HL-60/S4 treated with phorbol 12-myristate 13-acetate at 8.2 ng/mL for 4 days and 3 days (cell line): Measurements from ENCODE around the gene EHD4.

Source experiments
- in situ Hi-C: fragments of 300-500 bp; cut with MboI; formaldehyde crosslinking; loops from 2 replicates; pipeline ENCODE4 v1.15.0; 2022; ENCODE audit warnings: low sequenced_read_pairs

EHD4 gene

DNA sequence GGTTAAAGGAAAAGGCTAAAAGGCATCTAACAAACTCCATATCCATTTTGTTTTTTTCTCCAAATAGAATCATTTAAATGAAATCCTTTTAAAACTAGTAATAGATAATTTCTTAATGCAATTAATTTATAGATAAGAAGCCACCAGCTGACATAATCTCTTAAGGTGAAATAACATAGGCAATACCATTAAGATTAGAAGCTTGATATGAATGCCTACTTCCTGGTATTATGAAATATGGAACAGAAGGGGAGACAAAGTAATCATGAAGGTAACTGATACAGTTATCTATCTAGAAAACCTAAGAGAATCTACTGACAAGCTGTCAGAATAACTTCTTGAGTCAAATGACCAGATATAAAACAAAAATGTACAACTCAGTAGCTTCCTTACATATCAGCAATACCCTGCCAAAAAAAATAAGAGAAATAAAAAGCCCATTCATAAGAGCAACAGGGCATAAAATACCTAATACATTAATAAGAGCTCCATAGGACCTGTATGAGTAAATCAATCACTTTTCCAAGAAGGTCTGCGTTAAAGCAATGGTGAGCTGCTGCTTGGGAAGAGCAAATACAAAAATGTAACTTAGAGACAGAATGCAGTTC lies 10.7 kb downstream of the EHD4 start:
- in situ Hi-C loops = no loop called here

DNA sequence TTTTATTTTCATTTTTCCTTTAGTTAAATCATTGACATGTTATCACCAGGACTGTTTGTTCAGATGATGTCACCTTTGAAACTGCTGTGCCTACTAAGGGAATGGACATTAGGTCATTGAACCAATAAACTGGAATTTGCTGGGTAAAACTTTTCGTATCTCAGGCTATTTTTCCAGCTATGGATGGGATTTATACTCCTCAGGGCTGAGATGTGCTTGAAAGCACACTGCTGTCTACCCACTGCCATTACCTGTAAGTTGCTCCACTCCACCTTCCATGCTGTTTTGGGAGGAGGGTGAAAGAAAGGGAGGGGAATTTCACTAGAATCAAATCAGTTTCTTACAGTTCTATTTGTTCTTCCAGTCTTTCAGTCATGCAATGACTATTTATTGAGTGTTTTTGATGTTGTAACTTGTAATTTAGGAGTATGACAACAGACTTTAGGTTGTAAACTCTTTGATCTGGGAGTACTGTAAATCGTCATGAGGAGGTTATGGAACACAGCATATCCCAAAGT lies 11.3 kb downstream of the EHD4 start:
- in situ Hi-C loops = no loop called here

DNA sequence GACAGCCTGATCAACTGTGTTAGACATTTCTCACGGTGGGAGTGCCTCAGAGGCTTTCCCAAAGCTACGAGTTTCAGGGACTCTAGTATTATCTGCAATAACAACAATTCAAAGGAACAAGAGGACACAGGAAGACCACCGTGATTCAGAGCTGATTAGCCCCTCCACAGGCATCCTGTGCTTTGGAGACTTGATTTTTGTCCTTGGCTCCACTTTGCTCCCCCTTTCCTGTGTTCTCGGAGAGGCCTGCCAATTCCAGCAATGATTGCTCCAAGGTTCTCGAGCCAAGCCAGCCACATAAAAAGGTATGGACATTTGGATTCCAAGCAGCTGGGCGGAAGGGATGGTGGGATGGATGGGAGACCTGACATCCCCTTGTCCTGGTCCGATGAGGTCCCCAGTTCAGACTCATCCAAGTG lies 14.3 kb downstream of the EHD4 start:
- in situ Hi-C loops = no loop called here

DNA sequence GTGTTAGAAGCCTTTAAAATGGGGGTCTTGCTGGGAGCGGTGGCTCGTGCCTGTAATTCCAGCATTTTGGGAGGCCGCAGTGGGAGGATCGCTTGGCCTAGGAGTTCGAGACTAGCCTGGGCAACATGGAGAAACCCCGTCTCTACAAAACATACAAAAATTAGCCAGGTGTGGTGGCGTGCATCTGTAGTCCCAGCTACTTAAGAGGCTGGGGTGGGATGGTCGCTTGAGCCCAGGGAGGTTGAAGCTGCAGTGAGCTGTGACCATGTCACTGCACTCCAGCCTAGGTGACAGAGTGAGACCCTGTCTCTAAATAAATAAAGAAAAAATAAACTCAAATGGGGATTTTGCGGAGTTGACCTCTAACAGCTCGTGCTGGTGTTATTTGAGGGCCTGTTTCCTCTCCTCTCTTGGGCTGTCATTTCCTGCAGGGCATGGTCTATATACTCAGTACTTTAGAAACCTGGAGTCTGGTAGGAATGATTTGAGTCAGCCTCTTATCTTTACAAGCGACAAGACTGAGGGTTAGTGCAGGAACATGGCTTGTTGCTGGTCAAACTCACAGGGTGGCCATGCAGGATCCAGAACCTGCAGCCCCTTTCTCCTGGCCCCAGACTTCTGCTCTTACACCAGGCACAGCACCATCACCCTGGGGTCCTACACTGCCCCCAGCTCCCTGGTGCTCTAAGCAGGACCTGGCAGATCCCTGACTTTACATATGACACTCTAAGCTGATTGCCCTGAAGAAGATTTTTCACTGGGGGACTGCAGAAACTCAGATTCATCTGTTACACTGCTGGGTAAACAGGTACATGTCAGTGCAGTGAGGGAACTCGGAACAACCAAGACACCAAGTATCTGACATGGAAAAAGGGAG lies 15.1 kb downstream of the EHD4 start:
- in situ Hi-C loops = no loop called here

DNA sequence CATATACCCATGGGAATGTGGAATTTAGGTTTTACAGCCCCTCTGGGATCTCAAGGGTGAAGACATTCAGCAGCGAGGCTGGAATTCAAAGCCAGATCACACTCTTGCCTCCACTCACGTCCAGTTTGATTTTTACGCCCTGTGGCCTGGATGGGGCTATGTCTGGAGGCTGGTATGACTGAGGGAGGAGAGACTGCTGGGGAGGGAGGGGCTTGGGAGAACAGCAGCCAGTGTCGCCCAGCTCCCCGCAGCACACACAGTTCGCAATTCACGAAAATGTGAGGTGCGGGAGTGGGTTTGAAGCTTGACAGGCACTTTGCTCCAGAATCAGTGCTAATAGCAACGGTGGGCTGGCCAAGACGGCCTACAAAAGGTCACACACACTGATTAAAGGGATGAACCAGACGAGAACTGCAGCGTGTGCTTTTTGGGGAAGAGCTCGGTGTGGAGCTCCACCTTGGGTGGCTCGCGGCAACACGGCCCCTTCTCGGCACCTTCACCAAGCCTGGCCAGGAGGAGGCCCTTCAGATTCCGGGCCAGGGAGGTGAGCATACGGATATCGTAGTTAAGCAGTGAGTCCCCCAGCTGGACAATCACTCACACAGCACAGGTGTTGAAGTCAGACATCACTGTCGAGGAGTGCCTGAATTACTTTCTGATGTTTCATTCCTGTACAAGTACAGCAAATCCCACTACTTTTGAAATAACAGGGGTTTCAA lies 16.4 kb downstream of the EHD4 start:
- in situ Hi-C loops = no loop called here

DNA sequence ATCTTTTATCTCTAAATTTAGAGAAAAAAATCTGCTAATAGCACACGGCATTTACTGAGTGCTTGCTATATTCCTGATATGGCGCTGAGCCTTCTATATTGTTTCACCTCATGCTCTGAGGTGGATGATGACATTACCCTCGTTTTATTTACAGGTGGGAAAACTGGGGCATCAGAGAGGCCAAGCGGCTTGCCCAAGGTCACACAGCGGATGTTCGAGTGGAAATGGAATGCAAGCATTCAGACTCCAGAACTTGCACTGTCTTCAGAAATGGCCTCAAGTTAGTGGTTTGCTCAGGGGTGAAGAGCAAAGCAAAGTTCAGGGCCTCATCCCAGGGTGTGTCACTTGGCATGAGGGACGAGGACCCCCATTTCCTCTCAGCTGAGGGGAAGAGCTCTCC lies 17.3 kb downstream of the EHD4 start:
- in situ Hi-C loops = no loop called here

DNA sequence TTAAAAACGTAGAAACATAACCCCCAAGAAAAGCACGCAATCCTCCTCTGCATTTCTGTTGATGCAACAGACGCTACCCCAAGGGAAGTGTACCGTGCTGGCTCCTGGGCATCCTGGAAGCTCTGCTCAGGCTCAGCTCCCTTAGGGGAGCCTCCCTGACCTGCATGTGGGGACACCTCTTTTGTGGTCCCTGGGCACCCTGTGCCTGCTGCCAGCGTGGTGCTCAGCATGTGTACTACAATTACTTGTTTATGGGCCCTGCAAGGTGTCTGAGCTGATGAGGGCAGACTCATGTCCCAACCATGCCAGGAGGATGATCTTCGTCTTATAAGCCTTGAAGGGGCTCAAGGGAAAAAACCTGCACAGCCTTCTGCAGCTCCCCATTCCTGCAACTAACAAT lies 18.3 kb downstream of the EHD4 start:
- in situ Hi-C loops = no loop called here

DNA sequence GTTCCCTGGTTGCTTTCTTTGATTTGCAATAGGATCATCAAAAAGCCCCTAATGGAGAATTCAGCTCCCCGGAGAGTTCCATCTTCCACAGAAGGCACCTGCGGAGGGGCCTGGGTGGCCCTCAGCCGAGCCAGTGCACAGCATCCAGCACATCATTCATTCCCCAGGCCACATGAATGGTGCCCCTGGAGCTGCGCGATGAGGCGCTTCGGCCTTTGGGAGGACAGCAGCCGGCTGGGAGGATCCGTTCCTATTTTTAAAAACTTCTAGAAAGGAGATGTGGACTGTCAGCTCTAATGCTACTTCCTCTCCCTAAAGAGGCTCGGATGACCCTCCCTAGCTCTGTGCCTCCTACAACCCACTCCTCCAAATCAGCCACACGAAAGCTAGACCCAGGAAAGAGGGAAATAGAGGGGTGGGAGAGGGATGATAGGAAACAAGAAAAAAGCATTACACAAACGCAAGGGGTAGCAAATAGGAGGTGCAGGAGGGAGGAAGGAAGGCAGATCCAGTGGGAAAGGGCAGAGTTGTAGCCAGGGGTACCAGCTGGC lies 20.3 kb downstream of the EHD4 start:
- in situ Hi-C loops = no loop called here

DNA sequence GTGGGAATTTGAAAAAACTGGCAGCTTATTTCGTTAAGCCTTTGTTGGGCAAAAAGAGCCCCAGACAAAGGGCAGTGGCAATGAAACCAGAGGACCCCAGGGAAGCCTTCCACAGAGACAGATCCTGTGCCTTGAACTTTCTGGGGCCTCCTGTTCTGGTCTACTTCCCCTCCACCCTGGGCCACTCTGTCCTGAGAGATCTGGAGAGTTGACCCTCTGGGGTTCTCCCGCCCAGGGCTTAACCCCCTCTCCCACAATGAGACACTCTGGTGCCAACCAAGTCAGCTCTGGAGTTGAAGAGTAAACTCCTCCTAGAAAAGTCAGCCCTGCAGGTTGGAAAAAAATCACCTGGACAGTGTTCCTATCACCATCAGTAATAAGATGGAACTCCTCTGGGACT lies 20.8 kb downstream of the EHD4 start:
- in situ Hi-C loops = no loop called here

DNA sequence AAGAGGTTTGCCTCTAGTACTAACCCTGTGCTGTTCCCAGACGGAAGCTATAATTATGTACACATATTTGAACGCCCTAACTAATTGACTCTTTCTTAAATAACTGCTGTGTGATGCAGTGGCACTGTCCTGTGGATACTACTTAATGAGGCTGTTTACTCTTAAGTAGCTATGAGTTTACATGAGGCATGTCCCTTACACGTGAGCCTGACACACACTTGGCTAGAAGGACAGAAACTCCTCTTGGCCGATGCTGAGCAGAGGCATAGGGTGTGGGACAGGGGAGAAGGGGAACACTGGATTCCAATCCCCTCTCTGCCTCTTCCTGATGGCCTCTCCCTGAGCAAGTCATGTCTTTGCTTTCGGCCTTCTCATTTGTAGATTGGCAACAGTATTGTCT lies 21.9 kb downstream of the EHD4 start:
- in situ Hi-C loops = no loop called here

DNA sequence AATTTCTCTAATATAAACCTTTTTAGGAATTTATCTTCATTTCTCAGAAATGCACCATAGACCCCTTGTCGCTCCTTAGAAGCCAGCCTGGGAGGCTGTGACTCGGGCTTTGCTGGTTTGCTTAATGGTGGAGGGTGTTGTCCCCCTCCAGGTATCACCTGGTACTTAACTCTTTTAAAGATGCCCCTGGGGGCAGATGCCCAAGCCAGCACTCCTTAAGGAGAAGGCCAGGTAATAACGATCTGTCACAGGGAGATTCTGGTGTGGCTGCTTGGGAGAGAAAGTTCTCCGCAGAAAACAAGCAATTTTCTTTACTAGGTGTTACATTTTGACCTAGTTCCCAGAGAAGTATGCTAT lies 22.3 kb downstream of the EHD4 start:
- in situ Hi-C loops = no loop called here

DNA sequence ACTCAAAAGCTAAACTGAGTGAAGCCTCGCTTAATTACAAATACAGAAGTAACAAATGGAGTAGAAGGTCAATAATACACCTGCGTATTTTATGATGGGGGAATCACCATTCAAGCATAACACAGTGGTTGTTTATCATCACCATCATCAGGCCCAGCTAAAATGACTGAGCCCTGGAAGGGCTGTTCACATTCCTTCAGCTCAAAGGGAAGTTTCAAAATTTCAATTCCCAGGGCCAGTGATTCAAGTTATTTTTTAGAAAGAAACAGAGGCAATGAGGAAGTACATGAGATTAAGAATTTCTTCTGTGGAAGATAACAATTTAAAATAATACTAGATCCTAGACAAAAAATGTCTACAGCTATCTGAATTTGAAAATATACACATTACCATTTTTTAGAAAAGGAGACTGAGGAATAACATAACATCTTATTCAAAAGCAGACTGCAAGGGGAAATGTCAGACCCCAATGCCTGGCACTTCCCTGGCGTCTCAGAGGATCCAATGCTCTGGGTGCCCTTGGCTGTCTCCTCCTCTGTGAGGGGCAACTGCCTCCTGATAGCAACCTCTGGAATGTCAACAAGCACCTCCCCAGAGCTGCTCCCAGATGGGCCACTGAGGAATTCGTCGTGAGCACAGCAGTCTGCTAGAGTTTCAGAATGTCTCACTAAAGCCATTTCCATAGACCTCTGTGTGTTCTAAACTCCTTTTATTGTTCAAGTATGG lies 22.8 kb downstream of the EHD4 start:
- in situ Hi-C loops = no loop called here

DNA sequence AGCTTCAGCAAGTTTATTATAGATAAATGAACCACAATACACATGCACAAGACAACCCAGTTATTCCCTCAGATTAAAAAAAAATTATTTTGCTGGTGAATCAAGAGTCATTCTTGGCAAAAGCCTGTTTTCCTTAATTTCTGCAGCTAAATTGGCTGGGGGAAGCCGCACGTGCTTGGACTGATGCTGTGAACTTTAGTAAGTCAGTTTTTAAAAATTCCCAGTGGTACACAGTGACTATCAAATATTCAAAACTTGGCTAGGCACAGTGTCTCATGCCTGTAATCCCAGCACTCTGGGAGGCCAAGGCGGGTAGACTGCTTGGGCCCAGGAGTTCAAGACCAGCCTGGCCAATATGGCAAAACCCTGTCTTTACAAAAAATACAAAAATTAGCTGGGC lies 23.9 kb downstream of the EHD4 start:
- in situ Hi-C loops = no loop called here

DNA sequence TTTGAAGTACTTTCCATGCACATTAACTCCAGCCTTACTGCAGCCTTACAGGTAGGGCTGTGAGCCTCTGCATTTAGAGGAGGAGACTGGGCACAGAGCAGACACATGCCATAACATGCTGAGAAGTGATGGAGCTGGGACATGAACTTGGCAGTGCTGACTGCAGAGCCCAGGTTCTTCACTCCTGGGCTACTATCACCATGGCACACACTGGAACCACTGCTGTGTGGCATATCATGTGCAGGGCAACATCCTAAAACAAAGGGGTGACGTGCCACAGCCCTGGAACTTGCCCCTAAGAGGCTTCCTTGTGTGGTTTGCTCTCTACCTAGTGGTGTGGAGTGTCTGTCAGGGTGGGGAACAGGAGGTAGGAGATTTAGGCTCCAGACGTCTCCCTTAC lies 25.4 kb downstream of the EHD4 start:
- in situ Hi-C loops = no loop called here

DNA sequence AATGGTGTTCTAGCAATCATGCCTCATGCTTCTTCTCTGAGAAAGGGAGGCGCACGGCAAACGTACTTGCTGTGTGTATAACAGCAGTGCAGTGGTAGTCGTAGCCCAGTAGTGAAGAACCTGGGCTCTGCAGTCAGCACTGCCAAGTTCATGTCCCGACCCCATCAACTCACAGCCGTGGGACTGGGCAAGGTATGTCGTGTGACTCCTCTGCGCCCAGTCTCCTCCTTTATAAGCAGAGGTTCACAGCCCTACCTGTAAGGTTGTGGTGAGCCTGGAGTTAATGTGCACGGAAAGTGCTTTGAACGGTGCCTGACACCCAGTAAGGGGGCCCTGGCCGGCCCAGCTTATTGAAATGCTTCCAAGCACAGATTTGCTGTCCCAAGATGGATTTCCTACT lies 26.6 kb downstream of the EHD4 start:
- in situ Hi-C loops = no loop called here

DNA sequence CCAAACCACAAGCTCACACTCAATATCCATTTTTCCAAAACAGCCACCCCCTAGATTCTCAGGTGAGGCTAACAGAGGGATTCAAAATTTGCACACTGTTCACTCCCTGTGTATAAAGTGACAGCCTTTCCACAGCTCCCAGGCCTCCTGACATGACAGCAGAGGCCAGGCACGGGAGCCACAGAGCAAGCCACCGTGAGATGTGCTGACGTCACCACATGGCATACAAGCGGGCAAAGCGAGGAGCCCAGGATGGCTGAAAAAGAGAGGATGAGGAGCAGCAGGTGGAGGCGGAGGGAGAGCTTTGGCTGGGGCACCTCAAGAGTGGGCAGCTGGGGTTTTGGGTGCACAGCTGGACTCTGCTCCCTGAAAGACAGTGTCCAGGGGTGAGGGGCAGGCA lies 27.1 kb downstream of the EHD4 start:
- in situ Hi-C loops = no loop called here

DNA sequence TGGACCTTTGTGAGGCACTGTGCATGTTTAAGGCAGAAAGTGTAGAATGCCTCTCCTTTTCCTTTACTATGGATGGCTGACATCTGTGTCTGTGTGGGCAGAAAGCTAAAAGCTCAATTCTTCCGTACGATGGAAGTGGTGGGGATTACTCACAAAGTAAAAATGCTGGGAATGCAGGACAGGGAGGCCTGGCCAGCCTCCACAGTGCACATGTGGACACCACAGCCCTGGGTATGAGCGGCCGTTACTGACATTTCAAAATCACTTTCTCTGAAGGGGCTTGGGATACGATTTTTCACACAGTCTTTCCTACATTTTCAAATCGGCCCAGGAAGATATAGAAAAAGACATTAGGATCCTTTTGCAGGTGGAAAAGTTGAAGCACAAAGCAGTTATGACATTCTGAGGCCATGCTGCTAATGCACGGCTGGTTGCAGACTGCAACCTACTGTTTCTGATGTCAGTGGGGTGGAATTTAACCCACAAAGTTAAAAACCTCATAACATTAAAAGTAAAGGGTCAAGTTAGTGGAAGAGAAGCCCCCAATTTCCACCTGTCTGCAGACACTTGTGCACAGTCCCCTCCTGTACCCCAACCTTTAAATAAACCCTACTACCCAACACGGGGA lies 27.9 kb downstream of the EHD4 start:
- in situ Hi-C loops = no loop called here

DNA sequence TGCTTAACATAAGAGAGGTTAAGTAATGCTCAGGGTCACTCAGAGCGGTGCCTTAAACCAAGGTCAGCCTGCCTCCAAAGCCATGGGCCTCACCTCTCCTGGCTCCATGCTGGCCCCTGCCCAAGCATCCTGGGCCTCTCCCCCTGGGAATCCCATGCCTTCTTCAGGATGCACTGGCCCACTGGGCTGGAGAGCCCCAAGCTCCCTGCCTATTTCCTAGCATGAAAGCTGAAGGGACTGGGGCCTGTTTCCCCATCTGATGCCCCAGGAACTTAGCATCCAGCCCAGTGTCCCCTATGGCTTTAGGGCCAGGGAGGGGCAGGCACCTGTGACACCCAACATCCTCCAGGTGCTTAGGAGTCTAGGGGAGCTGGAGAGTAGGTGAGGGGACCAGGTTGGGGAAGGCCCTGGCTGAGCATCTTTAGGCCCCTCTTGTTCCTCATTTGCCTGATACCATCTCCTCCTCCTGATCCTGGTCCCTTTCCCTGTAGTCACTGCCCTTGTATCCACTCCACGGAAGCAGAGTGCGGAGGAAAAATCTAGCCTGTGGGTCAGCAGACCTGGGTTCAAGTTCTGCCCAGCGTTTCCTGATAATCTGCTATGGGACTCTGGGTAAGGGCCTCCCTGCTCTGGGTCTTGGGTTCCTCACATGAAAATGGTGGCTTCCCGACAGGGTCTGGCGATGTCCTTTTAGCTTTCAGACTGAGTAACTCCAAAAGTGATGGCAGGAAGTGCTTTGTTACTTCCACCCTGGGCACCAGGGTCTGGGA lies 28.6 kb downstream of the EHD4 start:
- in situ Hi-C loops = no loop called here

DNA sequence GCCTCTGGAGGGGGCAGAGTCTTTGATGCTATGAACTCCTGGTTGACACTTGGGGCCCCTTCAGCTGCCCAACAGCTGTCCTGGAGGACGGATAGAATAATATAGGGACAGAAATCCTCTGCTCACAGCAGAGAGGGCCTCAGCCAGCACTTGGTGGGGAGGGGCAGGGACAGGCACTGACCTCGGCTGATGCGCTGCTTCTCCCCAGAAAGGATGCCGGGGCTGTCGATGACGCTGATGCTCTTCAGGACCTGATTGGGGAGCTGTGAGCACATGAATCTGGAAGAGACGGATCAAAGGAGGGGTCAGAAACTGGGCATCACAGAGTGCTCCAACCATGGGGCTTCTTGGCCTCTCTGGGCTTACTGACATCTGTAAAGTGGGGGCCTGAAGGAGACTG lies 29.5 kb downstream of the EHD4 start:
- in situ Hi-C loops = no loop called here
